NCI-H2107 (cell line): ENCODE measurements around the gene SND1.
"Not testable (repeated sequence)": the region's sequence is repeated elsewhere in the genome, so short reads cannot be mapped to it uniquely, and the experiment has no call there.

Experiments
- DNase-seq: peaks from one replicate; lab custom pipeline; 2025; lab: John Stamatoyannopoulos, UW

Gene SND1

GRCh38 chr7:127889677-127890076 lies 237.7 kb downstream of the SND1 start:
- no peak for DNase-seq

DNA sequence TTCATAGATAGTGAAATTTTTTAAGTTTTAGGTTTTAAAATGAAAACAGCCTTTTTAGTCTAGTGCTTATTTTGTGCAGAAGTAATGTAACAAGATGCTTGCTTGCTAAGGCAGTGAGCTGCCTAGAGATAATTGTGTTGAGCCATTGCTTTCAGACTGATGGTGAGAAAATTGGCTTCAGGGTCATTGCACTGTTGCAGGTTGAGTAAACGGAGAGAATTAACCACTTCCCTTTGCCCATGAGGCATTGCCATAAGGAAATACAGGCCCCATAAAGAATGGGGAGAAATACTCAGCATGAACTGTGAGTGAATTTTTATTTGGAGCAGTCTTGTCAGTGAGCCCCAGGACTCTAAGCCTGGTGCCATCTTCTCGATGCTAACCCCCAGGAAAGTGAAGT lies 238.7 kb downstream of the SND1 start:
- no peak for DNase-seq

DNA sequence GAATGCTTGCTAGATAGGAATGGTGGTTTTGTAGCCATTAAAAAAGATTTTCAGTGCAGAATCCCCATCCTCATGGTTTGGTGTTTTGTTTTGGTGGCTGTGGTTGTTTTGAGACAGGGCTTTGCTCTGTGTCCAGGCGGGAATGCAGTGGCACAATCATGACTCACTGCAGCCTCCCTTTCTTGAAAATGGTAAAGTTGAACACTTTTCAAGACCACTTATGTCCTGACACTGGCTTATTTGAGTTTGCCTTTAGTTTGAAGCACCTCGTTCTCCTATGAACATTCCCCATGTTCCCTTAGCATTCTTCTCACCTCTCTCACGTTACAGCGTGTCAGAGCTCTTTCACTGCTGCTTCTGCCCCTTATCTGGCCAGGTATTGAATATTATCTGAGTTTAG lies 239.2 kb downstream of the SND1 start:
- no peak for DNase-seq

GRCh38 chr7:127891854-127892438 lies 240.0 kb downstream of the SND1 start:
- DNase-seq: no peak

DNA sequence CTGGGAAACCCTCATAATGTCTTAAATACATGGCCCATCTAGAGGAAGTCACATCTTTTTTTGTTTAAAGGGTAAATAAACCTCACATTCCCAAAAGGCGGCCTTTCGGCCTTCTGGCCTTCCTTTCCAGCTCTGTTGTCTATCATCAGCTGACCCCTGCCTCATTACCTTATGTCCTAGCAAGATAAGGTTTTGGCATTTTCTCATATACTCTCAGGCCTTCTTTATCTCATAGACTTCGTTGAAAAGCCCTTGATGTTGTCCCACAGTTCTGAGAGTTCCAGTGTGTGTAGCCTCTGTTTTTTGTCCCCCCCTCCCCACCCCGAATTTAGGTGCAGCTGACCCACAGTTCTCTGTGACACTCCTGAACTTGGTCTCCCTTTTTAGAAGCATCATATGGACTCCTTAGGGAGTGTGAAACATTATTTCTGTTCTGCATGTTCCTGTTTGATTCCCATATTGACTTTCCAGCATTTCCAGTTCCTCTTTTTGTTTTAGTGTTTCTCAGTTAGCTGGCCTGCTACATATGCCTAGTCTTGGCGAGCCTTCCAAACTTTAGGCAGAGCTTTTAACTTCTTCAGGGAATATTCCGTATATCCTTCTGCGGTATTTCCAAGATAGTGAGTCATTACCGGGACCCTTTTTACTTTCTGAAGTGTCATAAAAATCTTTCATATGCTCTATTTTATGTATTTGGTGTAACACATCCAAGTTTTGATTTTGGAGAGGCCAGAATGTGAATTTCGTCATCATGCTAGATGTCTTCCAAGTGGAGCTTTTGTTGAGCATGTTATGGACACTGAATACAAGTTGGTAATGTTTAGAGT lies 240.7 kb downstream of the SND1 start:
- no peak for DNase-seq

DNA sequence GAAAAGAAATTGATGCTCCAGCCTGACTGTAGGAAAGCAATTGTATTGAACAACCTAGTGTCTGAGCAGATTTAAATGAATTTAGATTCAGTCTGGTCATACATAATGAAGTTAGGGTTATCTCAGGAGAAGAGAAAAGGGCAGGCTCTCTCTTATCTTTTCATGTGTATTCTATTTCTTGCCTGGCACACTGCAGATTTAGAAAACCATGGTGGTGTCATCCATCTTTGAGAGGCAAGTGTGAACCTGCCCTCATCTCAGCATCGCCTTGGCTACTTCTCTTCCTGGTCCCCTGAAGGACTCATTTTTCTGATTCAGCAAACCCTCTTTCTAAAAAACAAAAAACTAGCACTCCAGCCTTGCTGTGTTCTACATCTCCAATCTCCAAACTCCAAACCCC lies 241.6 kb downstream of the SND1 start:
- no peak for DNase-seq

GRCh38 chr7:127894588-127894987 lies 242.6 kb downstream of the SND1 start:
- no peak for DNase-seq

DNA sequence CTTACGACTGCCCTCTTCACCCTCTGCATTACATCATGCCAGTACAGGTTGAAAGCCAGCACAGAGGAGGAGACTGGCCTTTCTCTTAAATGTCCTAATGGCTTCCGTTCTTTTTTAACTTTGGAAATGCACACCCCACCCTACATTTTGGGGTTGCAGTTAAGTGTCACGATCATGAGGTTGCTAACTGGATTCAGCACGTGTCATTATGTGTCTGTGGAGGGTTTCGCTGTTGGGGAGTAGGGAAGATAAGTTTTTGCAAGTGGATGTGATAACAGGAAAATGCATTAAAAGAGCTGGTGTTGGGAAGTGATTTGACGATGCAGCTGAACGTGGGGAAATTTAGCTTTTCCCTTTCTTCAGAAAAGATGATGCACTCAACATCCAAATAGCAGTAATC lies 243.4 kb downstream of the SND1 start:
- DNase-seq: no peak

DNA sequence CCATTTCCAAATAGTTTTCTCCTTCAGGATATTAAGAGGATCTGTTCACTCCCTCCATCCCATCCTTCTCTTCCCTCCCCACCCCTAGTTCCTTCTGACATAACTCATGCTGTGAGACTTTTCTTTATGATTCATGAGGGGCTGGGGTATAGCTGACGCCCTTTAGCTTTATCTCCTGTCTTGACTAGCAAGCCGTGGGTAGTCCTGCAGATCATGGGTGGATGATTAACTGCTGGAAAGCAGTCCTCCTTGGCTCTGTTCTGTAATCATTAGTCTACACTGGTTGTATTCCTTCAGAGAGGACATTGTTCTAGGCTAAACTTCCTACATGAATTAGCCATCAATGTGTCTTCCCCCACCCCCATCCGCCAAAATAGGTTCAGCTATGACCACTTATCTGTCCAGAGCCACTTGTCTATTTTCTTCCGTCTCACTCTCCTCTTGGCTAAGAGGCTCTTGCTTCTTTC lies 243.9 kb downstream of the SND1 start:
- no peak for DNase-seq

- DNase-seq: no peak
Measured at GRCh38 chr7:127896659-127897058, 244.7 kb downstream of the SND1 start.

DNA sequence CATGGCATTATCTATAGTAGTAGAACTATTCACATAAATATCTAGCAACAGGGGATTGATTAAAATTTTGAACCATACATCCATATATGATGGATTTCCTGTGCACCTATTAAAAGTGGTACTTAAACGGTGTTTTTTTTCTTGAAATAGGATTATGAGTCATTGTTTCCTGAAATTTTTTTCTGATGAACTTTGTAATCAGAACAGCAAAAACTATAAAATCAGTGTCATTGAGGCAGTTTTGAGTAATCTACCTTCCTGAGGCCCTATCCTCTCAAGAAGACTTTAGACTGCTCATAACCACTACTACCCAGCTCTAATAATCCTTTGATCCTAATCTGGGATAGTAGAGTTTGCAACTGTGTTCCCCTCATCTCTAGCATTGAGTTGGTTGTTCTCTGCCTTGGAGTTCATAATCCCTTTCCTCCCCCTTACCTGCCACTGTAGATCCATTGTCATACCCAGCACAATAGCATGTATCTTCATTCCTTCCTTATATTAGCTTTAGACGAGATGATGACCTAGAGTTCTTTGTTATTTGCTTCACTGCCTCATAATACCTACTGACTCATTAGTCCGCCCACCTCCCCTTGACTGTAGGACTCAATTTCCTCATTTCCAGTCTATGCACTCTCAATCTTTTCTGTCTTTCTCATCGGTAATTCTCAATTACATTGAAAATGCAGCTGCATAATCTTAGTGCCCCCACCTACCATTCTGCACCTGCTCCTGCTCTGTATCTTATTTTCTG lies 245.9 kb downstream of the SND1 start:
- no peak for DNase-seq

DNA sequence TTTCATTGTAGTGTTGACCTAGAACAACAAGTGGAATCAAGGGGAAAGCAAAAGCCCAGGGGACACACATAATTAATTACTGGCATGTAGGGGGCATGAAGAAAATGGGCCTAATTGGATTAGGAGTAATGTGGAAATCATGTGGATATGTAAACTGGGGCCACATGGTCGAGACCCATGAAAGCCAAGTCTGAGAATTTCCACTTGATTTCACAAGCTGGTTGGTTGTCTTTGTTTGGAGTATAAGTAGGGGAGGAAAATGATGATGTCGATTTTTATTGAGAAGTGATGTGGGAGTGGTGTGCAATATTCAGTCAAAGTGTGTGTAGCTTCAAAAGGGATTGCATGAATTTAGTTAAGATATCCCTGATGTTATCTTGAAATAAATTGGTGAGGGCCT lies 247.4 kb downstream of the SND1 start:
- no peak for DNase-seq

DNA sequence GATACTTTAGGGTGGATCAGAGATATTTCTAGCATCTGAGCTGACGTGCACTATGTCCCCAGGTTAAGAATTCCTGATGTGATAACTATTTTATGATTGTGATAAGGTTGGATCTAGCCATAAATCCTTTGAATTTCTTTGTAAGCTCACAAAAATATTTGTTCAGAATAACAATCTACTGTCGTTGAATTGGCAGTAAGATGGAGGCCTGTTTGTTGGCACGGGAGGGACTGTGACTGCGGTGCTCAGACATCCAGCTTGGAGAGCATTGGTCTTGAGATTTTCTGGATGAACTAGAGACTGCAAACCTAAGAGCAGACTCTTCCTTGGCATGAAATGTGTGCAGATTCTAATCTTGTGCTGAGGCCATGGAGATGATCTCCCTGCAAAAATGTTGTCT lies 248.1 kb downstream of the SND1 start:
- no peak for DNase-seq

GRCh38 chr7:127900732-127901685 lies 249.0 kb downstream of the SND1 start:
- no peak for DNase-seq

- no peak for DNase-seq
Measured at GRCh38 chr7:127901895-127902703, 250.1 kb downstream of the SND1 start.

GRCh38 chr7:127902753-127903152 lies 250.8 kb downstream of the SND1 start:
- not testable (repeated sequence) for DNase-seq

DNA sequence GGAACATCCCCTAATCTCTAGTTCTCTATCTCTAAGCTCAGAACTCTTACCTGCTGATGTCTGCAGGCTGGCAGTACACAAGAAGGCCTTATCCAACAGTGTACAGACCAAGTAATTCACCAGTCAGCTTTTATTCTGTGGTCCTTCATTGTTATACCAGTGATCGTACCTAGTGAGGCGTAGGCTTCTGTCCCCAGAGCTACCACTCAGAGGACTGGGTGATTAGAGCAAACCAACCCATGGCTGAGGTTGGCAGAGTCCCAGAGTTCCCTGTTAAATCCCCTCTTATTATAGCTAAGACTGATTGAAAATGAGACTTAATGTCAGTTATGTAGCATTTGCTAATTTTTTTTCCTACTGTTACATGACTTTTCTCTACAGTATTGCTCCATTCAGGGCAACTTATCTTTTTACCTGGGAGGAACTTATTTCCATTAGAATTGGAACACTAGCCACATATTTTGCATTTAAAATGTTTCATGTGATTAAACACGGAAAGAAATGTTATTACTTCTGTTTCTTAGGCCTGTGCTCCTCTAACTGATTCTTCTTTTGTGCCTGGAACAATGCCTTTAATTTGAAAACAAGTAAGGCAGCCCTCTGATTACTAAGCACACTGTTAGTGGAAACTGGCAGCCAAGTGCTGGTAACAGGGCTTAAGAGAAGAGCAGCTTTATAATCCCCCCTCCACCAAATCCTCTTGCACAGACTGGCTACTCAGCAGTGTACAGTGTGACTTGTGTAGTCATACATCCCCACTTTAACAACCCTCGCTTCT lies 252.1 kb downstream of the SND1 start:
- DNase-seq: no peak

DNA sequence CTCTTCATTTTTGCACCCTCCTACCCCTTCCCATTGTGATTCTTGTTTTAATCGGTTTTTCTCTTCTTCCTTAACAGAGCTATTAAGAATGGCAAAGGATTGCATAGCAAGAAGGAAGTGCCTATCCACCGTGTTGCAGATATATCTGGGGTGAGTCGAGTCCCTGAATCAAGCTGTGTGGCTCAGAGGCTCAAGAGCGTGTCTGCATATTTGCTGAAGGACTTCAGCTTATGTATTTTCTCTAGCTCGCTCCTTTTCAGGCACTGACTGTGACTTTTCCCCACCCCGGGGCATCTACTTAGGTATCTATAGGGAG lies 252.6 kb downstream of the SND1 start:
- no peak for DNase-seq

GRCh38 chr7:127905021-127905420 lies 253.0 kb downstream of the SND1 start:
- DNase-seq: no peak
